Neural cell (in vitro differentiated cells): ENCODE measurements around the gene CTBP2. TPM values are rescaled to one million over a fixed set of nuclear protein-coding genes. Genes with fewer than 3 reads are reported as not detected.
A peak's percentile ranks its signal among the peaks of the same experiment; 100 is the strongest.

Source experiments
- H2AFZ ChIP-seq: fragments of 200-600, 300-800 bp; sonication (generic), shearing (Covaris generic); 2 replicates; pipeline ENCODE4 v1.6.0; 2014; ENCODE audit warnings: low read depth, mild to moderate bottlenecking, antibody characterized with exemption, low read length, moderate library complexity
- H3F3A ChIP-seq: fragments of 200-600 bp; shearing (Covaris generic); 2 replicates; pipeline ENCODE4 v1.6.1; 2016; ENCODE audit warnings: mild to moderate bottlenecking, moderate library complexity, mixed read lengths, antibody characterized with exemption, low read length; ENCODE audit not compliant: insufficient read depth, poor library complexity, severe bottlenecking
- H3K27ac ChIP-seq: fragments of 200-600, 300-800 bp; sonication (generic), shearing (Covaris generic); 2 replicates; pipeline ENCODE4 v1.5.1; 2014; ENCODE audit warnings: mild to moderate bottlenecking, low read length, moderate library complexity
- H3K27me3 ChIP-seq: fragments of 300-800, 200-600 bp; sonication (generic), shearing (Covaris generic); 2 replicates; pipeline ENCODE4 v1.6.0; 2014; ENCODE audit warnings: mild to moderate bottlenecking, low read depth, low read length, moderate library complexity; ENCODE audit not compliant: insufficient read depth
- H3K36me3 ChIP-seq: fragments of 300-800, 200-600 bp; sonication (generic), shearing (Covaris generic); 2 replicates; pipeline ENCODE4 v1.5.1; 2014; ENCODE audit warnings: mild to moderate bottlenecking, antibody characterized with exemption, low read length, moderate library complexity; ENCODE audit not compliant: insufficient read depth
- H3K4me2 ChIP-seq: fragments of 300-800, 200-600 bp; sonication (generic), shearing (Covaris generic); 2 replicates; pipeline ENCODE4 v1.6.0; 2014; ENCODE audit warnings: mild to moderate bottlenecking, low read length
- H3K4me3 ChIP-seq: fragments of 300-800, 200-600 bp; sonication (generic), shearing (Covaris generic); 2 replicates; pipeline ENCODE4 v1.5.1; 2014; ENCODE audit warnings: mild to moderate bottlenecking, low read length, moderate library complexity
- H3K79me2 ChIP-seq: fragments of 200-600 bp; shearing (Covaris generic); replicated peaks from 2 replicates; pipeline ENCODE4 v1.6.0; 2014; ENCODE audit warnings: mild to moderate bottlenecking, low read length, moderate library complexity; ENCODE audit not compliant: insufficient read depth
- H3K9ac ChIP-seq: fragments of 300-800, 200-600 bp; sonication (generic), shearing (Covaris generic); 2 replicates; pipeline ENCODE4 v1.6.1; 2016; ENCODE audit warnings: mild to moderate bottlenecking, low read length, mixed read lengths
- H3K9me2 ChIP-seq: fragments of 200-600 bp; shearing (Covaris generic); 2 replicates; pipeline ENCODE4 v1.6.1; 2016; ENCODE audit warnings: mild to moderate bottlenecking, low read length, mixed read lengths; ENCODE audit not compliant: insufficient read depth
- H3K9me3 ChIP-seq: fragments of 200-600, 300-800 bp; sonication (generic), shearing (Covaris generic); 2 replicates; pipeline ENCODE4 v1.6.1; 2016; ENCODE audit warnings: mild to moderate bottlenecking, mixed run types, low read length, moderate library complexity, mixed read lengths
- H4K20me1 ChIP-seq: fragments of 200-600 bp; shearing (Covaris generic); 2 replicates; pipeline ENCODE4 v1.6.1; 2016; ENCODE audit warnings: mild to moderate bottlenecking, mixed run types; ENCODE audit not compliant: insufficient read depth
- CTCF ChIP-seq: fragments of 450-650 bp; IDR thresholded peaks from 2 replicates; pipeline ENCODE4 v1.5.1; 2014; ENCODE audit warnings: antibody characterized with exemption, mild to moderate bottlenecking, moderate library complexity; ENCODE audit not compliant: poor library complexity, severe bottlenecking
- EP300 ChIP-seq: fragments of 450-650 bp; conservative IDR thresholded peaks from 2 replicates; pipeline ENCODE4 v1.6.1; 2014; ENCODE audit warnings: antibody characterized with exemption, mild to moderate bottlenecking, moderate library complexity; ENCODE audit not compliant: poor library complexity, severe bottlenecking
- EZH2 ChIP-seq: fragments of 200-600, 300-800 bp; shearing (Covaris generic), sonication (generic); IDR thresholded peaks from 2 replicates; pipeline ENCODE4 v1.6.1; 2014; ENCODE audit warnings: antibody characterized with exemption, low read length, borderline replicate concordance, mild to moderate bottlenecking; ENCODE audit not compliant: insufficient read depth, poor library complexity, severe bottlenecking
- MXI1 ChIP-seq: fragments of 450-650 bp; conservative IDR thresholded peaks from 2 replicates; pipeline ENCODE4 v1.6.1; 2014; ENCODE audit warnings: antibody characterized with exemption, mild to moderate bottlenecking; ENCODE audit not compliant: poor library complexity, severe bottlenecking
- POLR2AphosphoS5 ChIP-seq: IDR thresholded peaks from 2 replicates; pipeline ENCODE4 v1.6.1; 2012
- RAD21 ChIP-seq: fragments of 450-650 bp; conservative IDR thresholded peaks from 2 replicates; pipeline ENCODE4 v1.6.1; 2014; ENCODE audit warnings: antibody characterized with exemption, mild to moderate bottlenecking, moderate library complexity
- REST ChIP-seq: IDR thresholded peaks from 2 replicates; pipeline ENCODE4 v1.6.1; 2012; ENCODE audit warnings: borderline replicate concordance
- SMC3 ChIP-seq: fragments of 450-650 bp; conservative IDR thresholded peaks from 2 replicates; pipeline ENCODE4 v1.6.1; 2014; ENCODE audit warnings: antibody characterized with exemption, mild to moderate bottlenecking, moderate library complexity; ENCODE audit not compliant: poor library complexity
- TAF1 ChIP-seq: IDR thresholded peaks from 2 replicates; pipeline ENCODE4 v1.6.1; 2012; ENCODE audit warnings: low read depth
- polyA minus RNA-seq: library from RNA; depleted of rRNA, polyadenylated mRNA; stranded (reverse); fragments of >200 nt; gene quantifications from 2 replicates; pipeline ENCODE4 v1.2.3, GENCODE V29; 2014
- polyA plus RNA-seq: library from polyadenylated mRNA; depleted of rRNA; stranded (reverse); fragments of >200 nt; gene quantifications from 2 replicates; pipeline ENCODE4 v1.2.3, GENCODE V29; 2014

CTBP2 gene
- polyA plus RNA-seq: 59.5 and 67.6 TPM in 2 replicates
- 48.2 and 59.2 TPM in 2 replicates for polyA minus RNA-seq

GRCh38 chr10:125159932-125160855 lies at the start of gene CTBP2:
TSS of gene CTBP2 (minus strand) at chr10:125160563.
- no peak within 1 kb of the TSS for H3K27ac ChIP-seq
- peak within 1 kb of the TSS; percentile 76 for H3K4me3 ChIP-seq
- no peaks in the 10 kb centered on the region for H3K36me3 ChIP-seq
- H3K9ac ChIP-seq: peak within 1 kb of the TSS; percentile 73
- no peaks in the 10 kb centered on the region for H4K20me1 ChIP-seq
- no peaks in the 10 kb centered on the region for H3K9me3 ChIP-seq
- H3K4me2 ChIP-seq: peak within 1 kb of the TSS; percentile 35
- H3K79me2 ChIP-seq: peaks cover 35% of the 10 kb centered on the region
- no peaks in the 10 kb centered on the region for H3F3A ChIP-seq
- TF ChIP-seq RAD21 (peak; percentile 38), POLR2AphosphoS5 (no peak), SMC3 (peak; percentile 29), EP300 (no peak), MXI1 (peak; percentile 36), REST (no peak), EZH2 (no peak)
- no peaks in the 10 kb centered on the region for H3K9me2 ChIP-seq
- H3K27me3 ChIP-seq: peaks cover 19% of the 10 kb centered on the region
- H2AFZ ChIP-seq: no peak within 1 kb of the TSS

- Histone ChIP-seq H4K20me1 (no peaks in the 10 kb centered on the region), H3K36me3 (no peaks in the 10 kb centered on the region), H3K9ac (no peak overlapping the region), H3F3A (no peaks in the 10 kb centered on the region), H3K9me2 (no peaks in the 10 kb centered on the region), H3K27me3 (no peaks in the 10 kb centered on the region), H3K4me2 (no peak overlapping the region), H3K79me2 (no peaks in the 10 kb centered on the region), H3K4me3 (no peak overlapping the region), H2AFZ (no peak overlapping the region), H3K9me3 (no peaks in the 10 kb centered on the region), H3K27ac (no peak overlapping the region)
- TF ChIP-seq EP300: no peak
- TF ChIP-seq POLR2AphosphoS5: no peak
- TF ChIP-seq MXI1: no peak
- TF ChIP-seq RAD21: no peak
- no peak for TF ChIP-seq SMC3
- TF ChIP-seq REST: no peak
- TF ChIP-seq CTCF: no peak
- TF ChIP-seq EZH2: no peak
- no peak for TF ChIP-seq TAF1
Measured at GRCh38 chr10:125209591-125210355, 49.4 kb upstream of the CTBP2 start.
